BJ (cell line): ENCODE results near the gene HNF1B. TPM values are rescaled to one million over a fixed set of nuclear protein-coding genes. Genes with fewer than 3 reads are reported as not detected.

ENCODE experiments used
- CTCF ChIA-PET: fragments of 350-600 bp; formaldehyde crosslinking; extraction: SDS; loops from one replicate; lab custom pipeline; 2021; ENCODE audit warnings: antibody characterized with exemption, inconsistent platforms; lab: Yijun Ruan, JAX
- POLR2A ChIA-PET: fragments of 300-600 bp; sonication (Branson Sonifier 250); formaldehyde crosslinking; extraction: SDS; loops from one replicate; lab custom pipeline; 2021; ENCODE audit warnings: antibody characterized with exemption; lab: Charles Lee
- DNase-seq: peaks from one replicate; pipeline ENCODE4 v3.0.0-alpha.2; 2011; ENCODE audit warnings: low read depth
- H3K27me3 ChIP-seq: 2 replicates; pipeline ENCODE4 v1.6.0; 2011; ENCODE audit warnings: low read length; ENCODE audit not compliant: control insufficient read depth, insufficient read depth
- H3K36me3 ChIP-seq: 2 replicates; pipeline ENCODE4 v1.5.1; 2011; ENCODE audit warnings: low read length; ENCODE audit not compliant: control insufficient read depth, insufficient read depth
- H3K4me3 ChIP-seq: 2 replicates; pipeline ENCODE4 v1.5.1; 2011; ENCODE audit warnings: low read depth, mild to moderate bottlenecking, control low read depth, low read length
- CTCF ChIP-seq: IDR thresholded peaks from 2 replicates; pipeline ENCODE4 v1.5.1; 2011; ENCODE audit warnings: low read depth, mild to moderate bottlenecking, control low read depth, inconsistent platforms, low read length, moderate library complexity; ENCODE audit not compliant: insufficient read depth
- polyA plus RNA-seq: library from polyadenylated mRNA; depleted of rRNA; stranded (reverse); fragments of >200 nt; gene quantifications from 2 replicates; pipeline ENCODE4 v1.2.3, GENCODE V29; 2011

The HNF1B gene
- polyA plus RNA-seq, 1 experiment, result not detected

- DNase-seq, result no peak
- CTCF ChIA-PET, result interaction anchor here (1.0 to 1.9 kb wide), 4 partner anchors 10 to 35 kb away, joined by 3 to 10 read pairs (median 4); no protein-coding TSS in a partner anchor
- Histone ChIP-seq H3K27me3 (no peaks in the 10 kb centered on the region), H3K36me3 (no peaks in the 10 kb centered on the region), H3K4me3 (no peak overlapping the region)
- POLR2A ChIA-PET, result no interaction called here
- TF ChIP-seq CTCF, result no peak
Observed at GRCh38 chr17:37781451-37781850, 36.6 kb upstream of the HNF1B start.

DNA sequence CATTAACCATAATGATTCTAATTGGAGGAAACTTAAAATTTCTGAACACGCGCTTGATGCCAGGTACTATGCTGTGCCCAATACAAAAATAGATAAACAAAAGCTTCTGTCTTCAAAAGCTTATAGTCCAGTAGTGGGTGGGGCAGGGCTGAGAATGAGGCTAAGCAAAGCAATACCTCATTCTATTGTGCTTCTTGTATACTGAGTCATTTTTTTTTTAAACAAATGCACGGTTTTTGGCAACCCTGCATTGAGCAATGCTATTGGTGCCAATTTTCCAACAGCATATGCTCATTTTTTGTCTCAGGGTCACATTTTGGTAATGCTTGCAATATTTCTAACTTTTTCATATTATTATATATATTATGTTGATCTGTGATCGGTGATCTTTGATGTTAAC is 34.7 kb upstream of the HNF1B start:
- POLR2A ChIA-PET, result no interaction called here
- peak; percentile 42 for DNase-seq
- H3K36me3 ChIP-seq, result no peaks in the 10 kb centered on the region
- H3K27me3 ChIP-seq, result no peaks in the 10 kb centered on the region
- no peak for TF ChIP-seq CTCF
- H3K4me3 ChIP-seq, result no peak overlapping the region
- CTCF ChIA-PET, result interaction anchor here (0.7 to 10.4 kb wide), 3 partner anchors 8 to 130 kb away, joined by 3 to 115 read pairs (median 10); no protein-coding TSS in a partner anchor

- ChIA-PET CTCF (interaction anchor here (1.4 to 10.4 kb wide), 4 partner anchors 42 to 125 kb away, joined by 3 to 115 read pairs (median 23); no protein-coding TSS in a partner anchor), POLR2A (no interaction called here)
- H3K27me3 ChIP-seq, result no peaks in the 10 kb centered on the region
- no peak for TF ChIP-seq CTCF
- H3K4me3 ChIP-seq, result no peak overlapping the region
- no peaks in the 10 kb centered on the region for H3K36me3 ChIP-seq
- DNase-seq, result no peak
Observed at GRCh38 chr17:37774504-37774903, 29.6 kb upstream of the HNF1B start.

- POLR2A ChIA-PET, result no interaction called here
- TF ChIP-seq CTCF, result no peak
- Histone ChIP-seq H3K36me3 (no peaks in the 10 kb centered on the region), H3K4me3 (no peak overlapping the region), H3K27me3 (no peaks in the 10 kb centered on the region)
- no peak for DNase-seq
- CTCF ChIA-PET, result interaction anchor here (0.6 to 10.4 kb wide), 4 partner anchors 43 to 399 kb away, joined by 3 to 115 read pairs (median 23); no protein-coding TSS in a partner anchor
Observed at GRCh38 chr17:37772982-37773381, 28.1 kb upstream of the HNF1B start.

DNA sequence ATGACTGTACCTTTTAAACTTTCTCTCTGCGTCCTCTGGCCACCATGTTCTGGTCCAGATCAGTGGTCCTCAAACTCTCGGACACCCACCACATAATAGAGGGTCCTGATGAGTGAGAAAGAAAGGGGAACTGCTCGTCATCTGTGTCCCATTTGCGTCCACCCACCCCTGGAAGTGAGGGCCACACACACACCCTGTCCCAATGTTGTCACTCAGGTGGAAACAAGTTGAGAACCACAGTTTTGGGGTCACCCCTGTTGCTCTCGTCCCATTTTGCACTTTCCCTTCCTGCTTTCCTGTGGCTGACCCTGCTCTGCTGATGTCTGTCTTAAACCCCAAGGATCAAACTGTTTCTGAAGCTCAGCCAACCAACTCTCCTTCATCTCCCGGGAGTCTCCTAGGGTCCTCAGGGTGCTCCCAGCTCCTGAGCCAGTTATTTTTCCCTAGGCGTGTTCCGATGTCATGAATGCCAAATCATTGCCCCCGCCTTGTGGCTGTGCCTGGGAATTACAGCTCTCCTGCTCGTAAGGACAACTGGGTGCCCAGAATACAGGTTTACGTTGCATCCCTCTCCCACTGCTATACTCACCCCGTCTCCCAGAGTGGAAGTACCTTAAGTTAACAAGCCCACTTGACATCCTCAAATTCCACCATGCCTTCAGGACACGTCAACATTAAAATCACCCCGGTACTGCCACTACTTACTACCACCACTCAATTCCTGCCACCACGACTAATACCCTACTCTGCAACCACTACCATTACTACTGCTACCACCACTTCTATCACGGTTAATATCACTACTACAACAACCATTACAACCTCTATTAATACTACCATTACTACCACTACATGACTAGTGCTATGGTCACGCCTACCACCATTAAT is 26.0 kb upstream of the HNF1B start:
- POLR2A ChIA-PET, result no interaction called here
- CTCF ChIA-PET, result interaction anchor here (0.5 to 10.4 kb wide), 33 partner anchors 9 to 1694 kb away, joined by 3 to 115 read pairs (median 4); partner anchors contain the start of genes HNF1B and SYNRG
- Histone ChIP-seq H3K36me3 (no peaks in the 10 kb centered on the region), H3K4me3 (no peak overlapping the region), H3K27me3 (no peaks in the 10 kb centered on the region)
- peak; percentile 87 for TF ChIP-seq CTCF
- no peak for DNase-seq
